Stomach (tissue), 9 donors: ENCODE results near the gene NCKAP5. TPM values are rescaled to one million over a fixed set of nuclear protein-coding genes. Genes with fewer than 3 reads are reported as not detected.

ENCODE experiments used
- DNase-seq, 2 donors: peaks; one replicate each; pipeline versions ENCODE4 v3.0.0 to v3.0.0-alpha.2; 2013 to 2019
- H3K27ac ChIP-seq, 5 donors: fragments of 200-600 bp in 4 of 5; sonication (generic) in 4 of 5; one replicate each; pipeline ENCODE4 v1.5.1; 2013 to 2019; ENCODE audit warnings: mild to moderate bottlenecking in 1 of 5, moderate library complexity in 1 of 5
- H3K27me3 ChIP-seq, 3 donors: fragments of 200-600 bp; sonication (generic); one replicate each; pipeline ENCODE4 v1.5.1; 2017 to 2019; ENCODE audit warnings: mixed run types in 1 of 3
- H3K36me3 ChIP-seq, 4 donors: fragments of 200-600 bp; sonication (generic); 1 replicate in 3 of 4; 2 replicates in 1 of 4; pipeline ENCODE4 v1.5.1; 2016 to 2019
- H3K4me1 ChIP-seq, 4 donors: fragments of 200-600 bp; sonication (generic); one replicate each; pipeline ENCODE4 v1.5.1; 2016 to 2019
- H3K4me3 ChIP-seq, 4 donors: fragments of 200-600 bp; sonication (generic) in 3 of 4; one replicate each; pipeline ENCODE4 v1.5.1; 2016 to 2019; ENCODE audit warnings: mild to moderate bottlenecking in 1 of 4
- H3K9me3 ChIP-seq, 4 donors: fragments of 200-600 bp; sonication (generic); one replicate each; pipeline ENCODE4 v1.5.1; 2016 to 2019
- EP300 ChIP-seq: sonication (generic); formaldehyde crosslinking; IDR thresholded peaks from one replicate; pipeline ENCODE4 v1.6.1; 2017; ENCODE audit warnings: antibody characterized with exemption
- POLR2A ChIP-seq, 4 donors: fragments of 450-650 bp; IDR thresholded peaks; one replicate each; pipeline ENCODE4 v1.6.1; 2016; ENCODE audit warnings: antibody characterized with exemption in 4 of 4, control low read depth in 2 of 4, mild to moderate bottlenecking in 1 of 4, moderate library complexity in 1 of 4
- POLR2AphosphoS5 ChIP-seq, 3 donors: sonication (generic); formaldehyde crosslinking; IDR thresholded peaks; one replicate each; pipeline ENCODE4 v1.6.1; 2016; ENCODE audit warnings: antibody characterized with exemption in 3 of 3
- WGBS, 5 donors: extraction: QIAGEN DNeasy Blood & Tissue Kit in 3 of 5; methylation state at CpG; one replicate each; pipeline versions ENCODE4 v1.1.5 to v1.1.7; 2013 to 2018; 5-methylcytosine and 5-hydroxymethylcytosine counted together
- intact Hi-C: fragments of 100-400 bp; cut with DNase I; formaldehyde crosslinking; loops from one replicate; pipeline ENCODE4 v1.15.1; 2023; ENCODE audit warnings: low total_unique reads
- polyA plus RNA-seq, 3 donors: library from polyadenylated mRNA; stranded (reverse); fragments of 200-250 nt; gene quantifications; one replicate each; pipeline ENCODE4 v1.2.3, GENCODE V29; 2013
- total RNA-seq, 5 donors: library from RNA; depleted of rRNA; stranded (reverse); fragments of >200 nt; gene quantifications; one replicate each; pipeline versions ENCODE4 v1.1.0 to v1.2.3, GENCODE V29; 2014 to 2016
- TF ChIP-seq, protein P1 (sequence below), 7 experiments: fragments of 450-650 bp in 4 of 7; fragments of 200-600 bp in 3 of 7; sonication (generic) in 3 of 7; IDR thresholded peaks; one replicate each; pipeline ENCODE4 v1.5.1; 2016 to 2019; ENCODE audit warnings: antibody characterized with exemption in 7 of 7, control low read depth in 2 of 7, mild to moderate bottlenecking in 1 of 7
- donor health status: healthy with polysubstance abuse.
- donor health status: Bipolar disorder and iron deficiency.
- donor health status: healthy.

NCKAP5 gene
- total and polyA plus RNA-seq, 8 donors, result 0.58 to 8.0 (median 1.6) TPM; not detected in 1

DNA sequence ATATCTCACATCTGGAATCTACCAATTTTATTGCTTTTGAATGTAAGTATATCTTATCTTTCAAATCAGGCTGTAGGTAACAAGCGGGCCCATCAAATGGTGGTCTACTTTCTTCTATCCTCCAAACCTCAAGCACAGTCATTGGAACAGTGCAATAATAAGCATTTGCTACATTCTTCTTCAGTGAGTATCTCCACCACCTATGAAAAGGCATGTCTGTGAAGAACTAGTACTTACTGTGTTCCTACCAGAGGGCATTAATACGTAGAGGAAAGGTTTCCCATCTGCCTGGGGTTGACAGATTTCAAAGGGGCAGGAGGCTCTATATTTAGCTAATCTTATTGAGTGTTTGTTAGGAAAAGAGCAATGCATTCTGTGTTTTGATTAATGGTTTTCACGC, 411.1 kb downstream of the NCKAP5 start:
- no peaks in the 10 kb centered on the region for H3K36me3 ChIP-seq
- no peak overlapping the region for H3K27ac ChIP-seq
- intact Hi-C loops, result no loop called here
- DNase-seq, result no peak
- WGBS, 5 donors, result 80 to 91% (median 89%) methylated on average over 3 of the region's 3 CpGs
- TF ChIP-seq EP300 (no peak), POLR2A (IDR thresholded peaks at IDR 0.05) (no peak), POLR2AphosphoS5 (IDR thresholded peaks at IDR 0.05) (no peak)
- TF ChIP-seq, protein P1, sequence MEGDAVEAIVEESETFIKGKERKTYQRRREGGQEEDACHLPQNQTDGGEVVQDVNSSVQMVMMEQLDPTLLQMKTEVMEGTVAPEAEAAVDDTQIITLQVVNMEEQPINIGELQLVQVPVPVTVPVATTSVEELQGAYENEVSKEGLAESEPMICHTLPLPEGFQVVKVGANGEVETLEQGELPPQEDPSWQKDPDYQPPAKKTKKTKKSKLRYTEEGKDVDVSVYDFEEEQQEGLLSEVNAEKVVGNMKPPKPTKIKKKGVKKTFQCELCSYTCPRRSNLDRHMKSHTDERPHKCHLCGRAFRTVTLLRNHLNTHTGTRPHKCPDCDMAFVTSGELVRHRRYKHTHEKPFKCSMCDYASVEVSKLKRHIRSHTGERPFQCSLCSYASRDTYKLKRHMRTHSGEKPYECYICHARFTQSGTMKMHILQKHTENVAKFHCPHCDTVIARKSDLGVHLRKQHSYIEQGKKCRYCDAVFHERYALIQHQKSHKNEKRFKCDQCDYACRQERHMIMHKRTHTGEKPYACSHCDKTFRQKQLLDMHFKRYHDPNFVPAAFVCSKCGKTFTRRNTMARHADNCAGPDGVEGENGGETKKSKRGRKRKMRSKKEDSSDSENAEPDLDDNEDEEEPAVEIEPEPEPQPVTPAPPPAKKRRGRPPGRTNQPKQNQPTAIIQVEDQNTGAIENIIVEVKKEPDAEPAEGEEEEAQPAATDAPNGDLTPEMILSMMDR (IDR thresholded peaks at IDR 0.05), result no peak
- H3K27me3 ChIP-seq, result no peaks in the 10 kb centered on the region
- no peak overlapping the region for H3K4me3 ChIP-seq
- peaks cover 0 to 3% (median 0%) of the 10 kb centered on the region in 4 donors for H3K9me3 ChIP-seq
- H3K4me1 ChIP-seq, result no peaks in the 10 kb centered on the region

DNA sequence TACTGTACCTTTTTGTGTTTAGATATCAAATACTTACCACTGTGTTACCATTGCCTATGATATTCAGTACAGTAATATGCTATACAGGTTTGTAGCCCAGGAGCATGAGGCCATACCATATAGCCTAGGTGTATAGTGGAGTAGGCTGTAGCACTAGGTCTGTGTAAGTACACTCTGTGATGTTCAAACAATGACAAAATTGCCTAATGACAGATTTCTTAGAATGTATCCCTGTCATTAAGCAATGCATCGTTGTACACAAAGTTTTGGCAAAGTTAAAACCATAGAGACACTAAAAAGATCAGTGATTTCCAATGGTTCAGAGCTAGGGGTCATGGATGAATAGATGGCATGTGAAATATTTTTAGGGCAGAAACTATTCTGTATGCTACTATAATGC, 415.5 kb downstream of the NCKAP5 start:
- no peaks in the 10 kb centered on the region for H3K4me1 ChIP-seq
- 79 to 95% (median 86%) methylated on average over 1 of the region's 1 CpG for WGBS, 5 donors
- TF ChIP-seq POLR2AphosphoS5 (IDR thresholded peaks at IDR 0.05) (no peak), POLR2A (IDR thresholded peaks at IDR 0.05) (no peak), EP300 (no peak)
- TF ChIP-seq, protein P1 (IDR thresholded peaks at IDR 0.05), result no peak
- no peaks in the 10 kb centered on the region for H3K27me3 ChIP-seq
- H3K9me3 ChIP-seq, result peaks cover 0 to 5% (median 3%) of the 10 kb centered on the region in 4 donors
- H3K27ac ChIP-seq, result no peak overlapping the region
- no peaks in the 10 kb centered on the region for H3K36me3 ChIP-seq
- intact Hi-C loops, result no loop called here
- H3K4me3 ChIP-seq, result no peak overlapping the region
- no peak for DNase-seq

DNA sequence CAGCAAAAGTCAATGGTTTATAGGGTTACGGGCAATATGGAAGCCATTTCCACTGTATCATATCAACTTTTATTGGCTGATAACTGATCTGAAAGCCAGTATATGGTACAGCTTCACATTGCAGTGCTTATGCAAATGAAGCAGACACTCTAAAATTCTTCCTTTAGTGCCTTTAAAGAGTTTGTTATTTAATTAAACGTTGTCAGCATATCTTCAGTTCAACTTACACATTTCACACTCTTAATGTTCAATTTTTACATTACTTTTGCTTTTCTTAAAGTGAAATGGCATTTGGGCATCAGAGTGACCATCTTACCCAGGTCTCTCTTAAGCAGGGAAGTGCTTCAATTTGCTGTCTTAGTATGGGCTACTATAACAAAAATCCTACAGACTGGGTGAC, 420.1 kb downstream of the NCKAP5 start:
- no peak overlapping the region for H3K4me3 ChIP-seq
- H3K27ac ChIP-seq, result no peak overlapping the region
- no peaks in the 10 kb centered on the region for H3K36me3 ChIP-seq
- peaks cover 0 to 5% (median 2%) of the 10 kb centered on the region in 4 donors for H3K9me3 ChIP-seq
- intact Hi-C loops, result no loop called here
- WGBS, 5 donors, result 81 to 91% (median 84%) methylated on average over 2 of the region's 2 CpGs
- no peak for TF ChIP-seq POLR2A (IDR thresholded peaks at IDR 0.05)
- TF ChIP-seq POLR2AphosphoS5 (IDR thresholded peaks at IDR 0.05), result no peak
- TF ChIP-seq, protein P1 (IDR thresholded peaks at IDR 0.05), result no peak
- no peak for TF ChIP-seq EP300
- no peaks in the 10 kb centered on the region for H3K27me3 ChIP-seq
- DNase-seq, result no peak
- peaks cover 0 to 8% (median 0%) of the 10 kb centered on the region in 4 donors for H3K4me1 ChIP-seq

DNA sequence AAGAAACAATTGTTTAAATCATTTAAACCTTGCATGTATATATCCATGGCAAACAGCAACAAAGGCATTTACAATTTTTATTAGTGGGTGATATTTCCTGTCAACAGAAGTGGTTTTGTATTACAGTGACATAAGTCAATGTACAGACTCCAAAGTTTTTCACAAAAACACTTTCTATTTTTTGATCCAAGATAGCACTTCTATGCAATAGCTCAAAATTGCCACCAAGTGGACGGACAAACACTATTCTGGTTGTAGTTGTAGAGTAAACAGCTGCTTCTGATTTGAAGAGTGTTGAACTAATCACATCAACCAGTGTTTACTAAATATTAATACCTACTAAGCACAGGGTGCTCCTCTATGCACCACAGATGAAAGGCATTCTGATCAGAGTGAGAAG, 421.4 kb downstream of the NCKAP5 start:
- H3K4me3 ChIP-seq, result no peak overlapping the region
- DNase-seq, result peak in 1 of 2 donors; percentile 18
- no peaks in the 10 kb centered on the region for H3K36me3 ChIP-seq
- TF ChIP-seq, protein P1 (IDR thresholded peaks at IDR 0.05), result no peak
- TF ChIP-seq POLR2AphosphoS5 (IDR thresholded peaks at IDR 0.05) (no peak), EP300 (no peak), POLR2A (IDR thresholded peaks at IDR 0.05) (no peak)
- peaks cover 0 to 5% (median 2%) of the 10 kb centered on the region in 4 donors for H3K9me3 ChIP-seq
- 51 to 68% (median 62%) methylated on average over 1 of the region's 1 CpG for WGBS, 5 donors
- intact Hi-C loops, result no loop called here
- H3K4me1 ChIP-seq, result peaks cover 0 to 8% (median 0%) of the 10 kb centered on the region in 4 donors
- H3K27me3 ChIP-seq, result no peaks in the 10 kb centered on the region
- H3K27ac ChIP-seq, result no peak overlapping the region
